ENCODE measurements around the gene CEP76. TPM values are rescaled to one million over a fixed set of nuclear protein-coding genes. Genes with fewer than 3 reads are reported as not detected.

The CEP76 gene
- total and polyA plus RNA-seq, 7 donors = 2.4 to 9.1 (median 5.8) TPM

GRCh38 chr18:12699747-12700146, 2.8 kb downstream of the CEP76 start:
- Histone ChIP-seq H3K36me3 (peaks cover 0 to 35% (median 0%) of the 10 kb centered on the region in 4 donors), H3K4me1 (peaks cover 0 to 29% (median 24%) of the 10 kb centered on the region in 4 donors), H3K4me3 (no peak overlapping the region), H3K27ac (no peak overlapping the region), H3K9me3 (no peaks in the 10 kb centered on the region), H3K27me3 (no peaks in the 10 kb centered on the region)
- TF ChIP-seq POLR2AphosphoS5 (IDR thresholded peaks at IDR 0.05) (no peak), EP300 (IDR thresholded peaks at IDR 0.05) (no peak), POLR2A (IDR thresholded peaks at IDR 0.05) (no peak), CTCF (IDR thresholded peaks at IDR 0.05) (no peak)
- intact Hi-C loops (cut with DNase I) = loop anchor here (5.0 kb wide), 3 partner anchors 183 to 1028 kb away; partner anchors contain the start of genes CHMP1B, FAM210A, PTPN2 and RNMT
- DNase-seq = no peak
- WGBS, 2 donors = 89 to 91% methylated on average over 2 of the region's 2 CpGs

- WGBS, 2 donors = 21 to 65% methylated on average over 2 of the region's 2 CpGs
- no peaks in the 10 kb centered on the region for H3K4me1 ChIP-seq
- intact Hi-C loops (cut with DNase I) = no loop called here
These were observed 8.5 kb downstream of the CEP76 start for GRCh38 chr18:12694032-12694431.

GRCh38 chr18:12692206-12692605, 10.3 kb downstream of the CEP76 start:
- H3K36me3 ChIP-seq = peaks cover 0 to 40% (median 0%) of the 10 kb centered on the region in 4 donors
- H3K4me1 ChIP-seq = no peaks in the 10 kb centered on the region
- TF ChIP-seq POLR2AphosphoS5 (IDR thresholded peaks at IDR 0.05) (no peak), POLR2A (IDR thresholded peaks at IDR 0.05) (no peak), CTCF (IDR thresholded peaks at IDR 0.05) (no peak), EP300 (IDR thresholded peaks at IDR 0.05) (no peak)
- 88 to 91% methylated on average over 9 of the region's 9 CpGs for WGBS, 2 donors
- H3K4me3 ChIP-seq = no peak overlapping the region
- intact Hi-C loops (cut with DNase I) = no loop called here
- no peaks in the 10 kb centered on the region for H3K27me3 ChIP-seq
- no peaks in the 10 kb centered on the region for H3K9me3 ChIP-seq
- DNase-seq = no peak
- H3K27ac ChIP-seq = no peak overlapping the region

More at GRCh38 chr18:12694032-12694431, 8.5 kb downstream of the CEP76 start:
- H3K36me3 ChIP-seq = peaks cover 0 to 48% (median 0%) of the 10 kb centered on the region in 4 donors
- no peak for DNase-seq
- H3K4me3 ChIP-seq = no peak overlapping the region
- H3K9me3 ChIP-seq = no peaks in the 10 kb centered on the region
- no peaks in the 10 kb centered on the region for H3K27me3 ChIP-seq
- TF ChIP-seq POLR2AphosphoS5 (IDR thresholded peaks at IDR 0.05) (no peak), EP300 (IDR thresholded peaks at IDR 0.05) (no peak), POLR2A (IDR thresholded peaks at IDR 0.05) (no peak), CTCF (IDR thresholded peaks at IDR 0.05) (no peak)
- H3K27ac ChIP-seq = no peak overlapping the region

- Histone ChIP-seq H3K9me3 (no peaks in the 10 kb centered on the region), H3K4me3 (no peak overlapping the region), H3K4me1 (no peaks in the 10 kb centered on the region), H3K27ac (no peak overlapping the region), H3K36me3 (peaks cover 0 to 42% (median 5%) of the 10 kb centered on the region in 4 donors), H3K27me3 (no peaks in the 10 kb centered on the region)
- WGBS, 2 donors = 70 to 84% methylated on average over 4 of the region's 4 CpGs
- no peak for TF ChIP-seq POLR2AphosphoS5 (IDR thresholded peaks at IDR 0.05)
- no peak for TF ChIP-seq POLR2A (IDR thresholded peaks at IDR 0.05)
- no peak for TF ChIP-seq CTCF (IDR thresholded peaks at IDR 0.05)
- no peak for TF ChIP-seq EP300 (IDR thresholded peaks at IDR 0.05)
- no peak for DNase-seq
- intact Hi-C loops (cut with DNase I) = no loop called here
These were observed 13.2 kb downstream of the CEP76 start for GRCh38 chr18:12689256-12689850.

All from sigmoid colon (tissue), 7 donors.